Measurements from ENCODE around the gene CDH4.

- TF ChIP-seq CTCF (conservative IDR thresholded peaks at IDR 0.05) (no peak), ZFX (IDR thresholded peaks at IDR 0.05) (no peak)
Observed at GRCh38 chr20:61882716-61883615, 630.9 kb downstream of the CDH4 start.

Data from C4-2B (cell line).